GM18873 (cell line): ENCODE data around the gene SLC19A1.

Experiments used
- ATAC-seq: cut with Tn5 transposase; IDR thresholded peaks from one replicate; pipeline ENCODE4 v1.9.1; 2021; ENCODE audit warnings: mild to moderate bottlenecking, moderate library complexity, moderate number of reproducible peaks; ENCODE audit not compliant: unreplicated experiment, low FRiP score

The SLC19A1 gene

GRCh38 chr21:45546636-45547544, 4.7 kb upstream of the SLC19A1 start:
- no peak for ATAC-seq

GRCh38 chr21:45545691-45546531, 3.7 kb upstream of the SLC19A1 start:
- no peak for ATAC-seq

- no peak for ATAC-seq
Observed at GRCh38 chr21:45545236-45545570, 3.0 kb upstream of the SLC19A1 start.

GRCh38 chr21:45544449-45545235, 2.4 kb upstream of the SLC19A1 start:
- ATAC-seq: no peak

DNA sequence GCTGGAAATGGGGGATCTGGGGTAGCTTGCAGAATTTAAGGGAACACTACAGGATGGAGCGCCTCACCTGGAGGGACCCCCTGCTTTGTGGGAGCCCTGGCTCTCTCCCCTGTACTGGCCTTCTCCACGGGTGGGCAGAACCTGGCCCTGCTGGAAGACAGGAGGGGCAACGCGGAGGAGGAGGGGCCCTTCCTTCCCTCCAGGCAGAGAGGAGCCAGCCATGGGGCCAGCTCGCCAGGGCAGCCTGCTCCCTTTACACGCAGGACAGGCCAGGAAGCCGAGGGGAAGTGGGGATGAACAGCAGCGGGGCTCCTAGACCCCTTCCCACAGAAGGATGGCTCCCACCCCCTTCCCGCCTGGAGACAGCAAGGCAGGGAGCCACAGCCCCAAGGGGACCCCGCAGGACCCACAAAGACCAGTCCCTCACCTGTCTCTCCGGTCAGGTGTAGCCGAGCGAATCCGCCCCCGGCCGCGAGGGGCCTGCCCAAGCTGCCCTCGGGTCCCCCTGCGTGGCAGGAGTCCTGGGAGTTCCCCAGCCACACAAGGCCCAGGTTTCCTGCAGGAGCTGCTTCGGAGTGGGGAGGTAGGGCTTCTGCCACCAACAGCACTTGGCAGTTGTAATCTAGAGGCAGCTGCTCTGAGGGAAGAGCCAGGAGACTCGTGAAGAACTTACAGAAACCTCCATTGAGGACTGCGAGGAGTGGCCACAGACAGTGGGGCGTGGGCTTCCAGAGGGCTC, 1.6 kb upstream of the SLC19A1 start:
- ATAC-seq: no peak

GRCh38 chr21:45543371-45543709, 1.1 kb upstream of the SLC19A1 start:
- ATAC-seq: no peak

- ATAC-seq: no peak
Observed at GRCh38 chr21:45542667-45543370, 579 bp upstream of the SLC19A1 start.

GRCh38 chr21:45541221-45542039, 810 bp downstream of the SLC19A1 start:
- no peak for ATAC-seq

DNA sequence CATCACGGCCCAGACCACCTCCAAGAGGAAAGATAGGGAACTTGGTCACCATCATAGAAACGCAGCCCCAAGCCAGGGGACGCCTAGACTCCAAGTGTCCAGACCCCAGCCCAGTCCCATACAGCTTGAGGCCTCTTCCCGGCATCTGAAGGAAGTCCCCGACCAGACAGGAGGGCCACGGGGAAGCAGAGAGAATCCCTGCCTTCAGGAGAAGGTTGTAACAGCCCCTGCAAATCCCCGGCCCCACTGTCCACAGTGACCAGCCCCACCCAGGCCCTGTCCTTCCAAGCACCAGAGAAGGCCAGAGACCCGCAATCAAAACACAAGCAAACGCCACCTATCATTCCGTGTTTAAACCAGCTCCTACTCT, 1.7 kb downstream of the SLC19A1 start:
- no peak for ATAC-seq

DNA sequence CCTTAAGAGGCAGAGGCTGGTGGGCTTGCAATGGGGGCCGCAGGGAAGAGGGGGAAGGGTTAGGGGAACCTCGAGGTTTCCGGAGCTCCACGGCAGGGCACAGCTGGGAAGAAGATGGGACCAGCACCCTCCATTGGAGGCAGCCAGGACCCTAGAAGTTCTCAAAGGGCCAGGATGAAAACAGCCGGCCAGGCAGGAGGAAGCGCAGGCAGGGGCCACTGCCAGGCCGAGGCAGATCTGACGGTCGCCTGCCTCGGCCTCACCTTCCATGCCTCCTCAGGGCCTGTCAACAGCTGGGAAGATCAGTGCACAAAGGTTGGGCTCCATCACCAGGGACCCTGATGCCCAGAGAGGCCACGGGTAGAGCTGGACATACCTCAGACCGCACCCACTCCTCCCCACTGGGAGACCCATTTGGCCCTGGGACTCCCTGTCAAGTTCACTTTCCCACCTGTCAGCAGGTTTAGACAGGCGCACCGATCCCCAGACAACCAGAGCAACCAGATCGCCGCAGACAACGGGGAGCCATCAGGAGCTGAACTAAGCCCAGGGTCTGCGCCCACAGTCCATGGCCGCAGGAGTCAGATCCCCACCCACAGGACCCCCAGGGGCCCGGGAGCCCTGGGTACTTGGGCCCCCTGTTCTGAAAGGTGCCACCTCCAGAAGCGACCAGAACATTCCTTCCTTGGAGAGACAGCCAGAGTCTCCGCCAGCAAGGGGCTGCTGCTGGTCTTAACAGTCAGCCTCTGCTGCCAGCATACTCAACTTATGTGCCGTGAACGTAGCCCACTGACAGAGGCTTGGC, 2.2 kb downstream of the SLC19A1 start:
- ATAC-seq: no peak

DNA sequence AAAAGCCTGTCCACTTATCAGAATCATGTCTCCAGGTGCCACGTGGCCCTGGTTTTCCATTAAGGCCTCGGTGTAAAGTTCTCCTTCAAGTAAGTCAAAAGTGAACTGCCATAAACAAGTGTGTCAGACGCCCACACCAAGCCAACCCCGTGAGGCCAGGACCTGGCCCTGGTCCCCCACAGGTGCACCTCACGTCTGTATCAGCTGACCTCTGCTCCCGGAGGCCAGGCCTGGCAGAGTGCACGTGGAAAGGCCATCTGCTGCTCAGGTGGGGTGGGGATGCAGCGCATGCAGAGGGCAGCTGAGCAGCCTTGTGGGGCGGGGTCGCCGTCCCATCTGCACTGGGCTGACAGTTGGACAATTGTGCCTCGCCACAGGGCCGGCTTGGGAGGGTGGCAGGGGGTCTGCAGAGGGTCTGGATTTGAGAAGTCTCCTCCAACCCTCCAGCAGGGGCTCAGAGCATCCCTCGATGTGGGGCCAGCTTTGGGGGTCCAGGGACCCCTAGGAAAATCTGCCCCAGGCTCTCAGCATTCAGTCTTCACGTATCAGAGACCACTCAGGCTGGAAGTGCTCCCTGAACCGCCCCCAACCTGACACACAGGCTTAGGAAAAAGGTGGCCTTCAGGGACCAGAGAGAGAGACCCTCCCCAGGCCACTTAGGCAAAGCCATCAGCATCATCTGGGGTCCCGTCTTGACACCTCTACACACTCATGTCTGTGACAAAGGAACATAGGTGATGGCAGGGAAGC, 3.0 kb downstream of the SLC19A1 start:
- no peak for ATAC-seq

- ATAC-seq: no peak
Observed at GRCh38 chr21:45538381-45539045, 3.7 kb downstream of the SLC19A1 start.

DNA sequence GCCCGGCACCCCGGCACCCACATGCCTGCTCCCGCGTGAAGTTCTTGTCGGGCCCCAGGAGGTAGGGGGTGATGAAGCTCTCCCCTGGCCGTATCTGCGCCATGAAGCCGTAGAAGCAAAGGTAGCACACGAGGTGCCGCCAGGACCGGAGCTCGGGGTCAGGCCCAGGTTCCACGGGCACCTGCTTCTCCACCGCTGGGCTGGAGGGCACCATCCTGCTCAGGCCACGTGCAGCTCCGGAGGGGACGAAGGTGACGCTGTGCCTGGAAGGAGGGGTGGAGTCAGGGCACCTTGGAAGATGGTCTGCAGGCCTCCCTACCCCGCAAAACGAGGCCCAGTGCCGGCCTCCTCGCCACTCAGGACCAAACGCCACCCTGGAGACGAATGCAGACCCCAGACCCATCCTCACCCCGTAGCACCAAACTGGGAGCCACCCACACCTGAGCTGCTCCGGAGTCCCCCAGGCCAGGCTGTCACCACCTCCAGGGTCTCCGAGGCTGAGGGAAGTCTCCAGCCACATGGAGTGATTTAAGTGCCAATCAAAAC, 4.4 kb downstream of the SLC19A1 start:
- no peak for ATAC-seq

- ATAC-seq: no peak
Observed at GRCh38 chr21:45537111-45537745, 5.0 kb downstream of the SLC19A1 start.

DNA sequence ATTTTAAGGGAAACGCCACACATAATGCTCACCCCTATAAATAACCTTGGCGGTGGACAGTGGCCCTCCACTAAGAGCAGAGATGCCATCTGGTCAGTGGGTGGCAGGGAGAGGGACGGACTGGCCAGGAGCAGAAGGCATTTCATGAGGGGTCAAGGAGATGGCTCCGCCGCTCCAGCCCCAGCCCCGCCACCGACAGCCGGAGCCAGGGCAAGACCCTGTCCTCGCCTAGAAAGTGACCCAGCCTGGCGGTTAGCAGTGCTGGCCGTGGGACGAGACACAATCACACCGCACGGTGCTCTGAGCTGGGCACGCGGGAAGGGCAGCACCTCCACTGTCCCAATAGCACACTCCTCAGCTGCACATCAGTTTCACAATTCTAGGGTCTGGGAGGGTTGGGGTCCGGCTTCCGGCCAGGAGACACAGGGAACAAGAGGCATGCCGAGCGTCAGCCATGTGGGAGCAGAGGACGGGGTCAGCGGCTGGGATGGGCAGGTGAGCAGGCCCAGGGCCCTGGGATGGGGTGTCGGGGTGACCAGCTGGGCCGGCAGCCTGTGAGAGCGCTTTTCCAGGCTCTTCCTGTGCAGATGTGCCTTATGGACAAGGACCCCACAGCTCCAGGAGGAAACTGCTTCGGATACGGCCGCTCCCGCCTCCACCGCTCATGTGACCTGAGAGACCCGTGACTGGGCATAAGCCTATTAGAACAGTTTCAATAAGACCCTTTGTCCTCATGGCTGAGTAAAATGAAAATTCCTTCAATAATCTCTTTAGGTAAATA, 5.7 kb downstream of the SLC19A1 start:
- no peak for ATAC-seq
